ENCODE measurements around the gene CRY2. TPM values are rescaled to one million over a fixed set of nuclear protein-coding genes. Genes with fewer than 3 reads are reported as not detected.
"Not testable (repeated sequence)": the region's sequence is repeated elsewhere in the genome, so short reads cannot be mapped to it uniquely, and the experiment has no call there.

CRY2 gene
- polyA plus RNA-seq, 2 of the 4 experiments (the other 2 are of a cell fraction) = 3.2 to 4.1 TPM

DNA sequence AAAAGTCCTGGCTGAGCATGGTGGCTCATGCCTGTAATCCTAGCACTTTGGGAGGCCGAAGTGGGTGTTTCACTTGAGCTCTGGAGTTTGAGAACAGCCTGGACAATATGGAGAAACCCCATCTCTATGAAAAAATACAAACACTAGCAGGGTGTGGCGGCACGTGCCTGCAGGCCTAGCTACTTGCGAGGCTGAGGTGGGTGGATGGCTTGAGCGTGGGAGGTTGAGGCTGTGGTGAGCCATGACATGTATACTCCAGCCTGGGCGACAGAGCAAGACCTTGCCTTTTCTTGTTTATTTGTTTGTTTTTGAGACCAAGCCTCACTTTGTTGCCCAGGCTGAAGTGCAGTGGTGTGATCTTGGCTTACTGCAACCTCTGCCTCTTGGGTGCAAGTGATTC is 8.1 kb upstream of the CRY2 start:
- TF ChIP-seq FOSB (CRISPR knock-in tag; IDR thresholded peaks at IDR 0.05) (no peak), POLR2AphosphoS2 (conservative IDR thresholded peaks at IDR 0.05; ENCODE audit: low read length) (no peak), CBX2 (IDR thresholded peaks at IDR 0.05; ENCODE audit: borderline replicate concordance, low read depth) (no peak), FOSL2 (IDR thresholded peaks at IDR 0.05) (no peak), FOSL2 (CRISPR knock-in tag; IDR thresholded peaks at IDR 0.05) (no peak), NPAS2 (CRISPR knock-in tag; IDR thresholded peaks at IDR 0.05; ENCODE audit: borderline replicate concordance) (no peak), NR3C1 (IDR thresholded peaks at IDR 0.05) (no peak)
- TF ChIP-seq, protein P1, sequence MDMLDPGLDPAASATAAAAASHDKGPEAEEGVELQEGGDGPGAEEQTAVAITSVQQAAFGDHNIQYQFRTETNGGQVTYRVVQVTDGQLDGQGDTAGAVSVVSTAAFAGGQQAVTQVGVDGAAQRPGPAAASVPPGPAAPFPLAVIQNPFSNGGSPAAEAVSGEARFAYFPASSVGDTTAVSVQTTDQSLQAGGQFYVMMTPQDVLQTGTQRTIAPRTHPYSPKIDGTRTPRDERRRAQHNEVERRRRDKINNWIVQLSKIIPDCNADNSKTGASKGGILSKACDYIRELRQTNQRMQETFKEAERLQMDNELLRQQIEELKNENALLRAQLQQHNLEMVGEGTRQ (IDR thresholded peaks at IDR 0.05) = no peak
- TF ChIP-seq, protein P2, sequence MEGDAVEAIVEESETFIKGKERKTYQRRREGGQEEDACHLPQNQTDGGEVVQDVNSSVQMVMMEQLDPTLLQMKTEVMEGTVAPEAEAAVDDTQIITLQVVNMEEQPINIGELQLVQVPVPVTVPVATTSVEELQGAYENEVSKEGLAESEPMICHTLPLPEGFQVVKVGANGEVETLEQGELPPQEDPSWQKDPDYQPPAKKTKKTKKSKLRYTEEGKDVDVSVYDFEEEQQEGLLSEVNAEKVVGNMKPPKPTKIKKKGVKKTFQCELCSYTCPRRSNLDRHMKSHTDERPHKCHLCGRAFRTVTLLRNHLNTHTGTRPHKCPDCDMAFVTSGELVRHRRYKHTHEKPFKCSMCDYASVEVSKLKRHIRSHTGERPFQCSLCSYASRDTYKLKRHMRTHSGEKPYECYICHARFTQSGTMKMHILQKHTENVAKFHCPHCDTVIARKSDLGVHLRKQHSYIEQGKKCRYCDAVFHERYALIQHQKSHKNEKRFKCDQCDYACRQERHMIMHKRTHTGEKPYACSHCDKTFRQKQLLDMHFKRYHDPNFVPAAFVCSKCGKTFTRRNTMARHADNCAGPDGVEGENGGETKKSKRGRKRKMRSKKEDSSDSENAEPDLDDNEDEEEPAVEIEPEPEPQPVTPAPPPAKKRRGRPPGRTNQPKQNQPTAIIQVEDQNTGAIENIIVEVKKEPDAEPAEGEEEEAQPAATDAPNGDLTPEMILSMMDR (IDR thresholded peaks at IDR 0.05) = no peak
- FAIRE-seq = no peak
- no peak for ATAC-seq
- peaks cover 7% of the 10 kb centered on the region for H3K4me1 ChIP-seq
- no peak overlapping the region for H3K27ac ChIP-seq
- H3K4me3 ChIP-seq = no peak overlapping the region
- ChIA-PET CTCF (no interaction called here), POLR2A (no interaction called here)
- 57% methylated on average over 6 of the region's 6 CpGs for WGBS (ENCODE audit: missing lambda C conversion rate)
- no peak overlapping the region for H3K4me2 ChIP-seq
- DNase-seq (ENCODE audit: low read depth in 1 of 2, low spot score in 1 of 2) = no peak
- H3K9me3 ChIP-seq = no peaks in the 10 kb centered on the region

DNA sequence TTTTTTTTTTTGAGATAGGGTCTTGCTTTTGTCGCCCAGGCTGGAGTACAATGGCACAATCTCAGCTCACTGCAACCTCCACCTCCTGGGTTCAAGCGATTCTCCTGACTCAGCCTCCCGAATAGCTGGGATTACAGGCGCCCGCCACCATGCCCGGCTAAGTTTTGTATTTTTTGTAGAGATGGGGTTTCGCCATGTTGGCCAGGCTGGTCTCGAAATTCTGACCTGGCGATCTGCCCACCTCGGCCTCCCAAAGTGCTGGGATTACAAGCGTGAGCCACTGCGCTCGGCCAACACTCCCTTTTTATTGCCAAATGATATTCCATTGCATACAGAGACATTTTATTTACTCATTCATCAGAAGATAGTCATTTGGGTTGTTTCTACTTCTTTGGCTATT is 7.0 kb upstream of the CRY2 start:
- H3K4me1 ChIP-seq; FAIRE-seq; H3K27ac ChIP-seq; CTCF ChIA-PET; ATAC-seq; DNase-seq (ENCODE audit: low read depth in 1 of 2, low spot score in 1 of 2); H3K4me2 ChIP-seq; H3K9me3 ChIP-seq; H3K4me3 ChIP-seq; POLR2A ChIA-PET: not testable (repeated sequence)
- 77% methylated on average over 13 of the region's 13 CpGs for WGBS (ENCODE audit: missing lambda C conversion rate)

DNA sequence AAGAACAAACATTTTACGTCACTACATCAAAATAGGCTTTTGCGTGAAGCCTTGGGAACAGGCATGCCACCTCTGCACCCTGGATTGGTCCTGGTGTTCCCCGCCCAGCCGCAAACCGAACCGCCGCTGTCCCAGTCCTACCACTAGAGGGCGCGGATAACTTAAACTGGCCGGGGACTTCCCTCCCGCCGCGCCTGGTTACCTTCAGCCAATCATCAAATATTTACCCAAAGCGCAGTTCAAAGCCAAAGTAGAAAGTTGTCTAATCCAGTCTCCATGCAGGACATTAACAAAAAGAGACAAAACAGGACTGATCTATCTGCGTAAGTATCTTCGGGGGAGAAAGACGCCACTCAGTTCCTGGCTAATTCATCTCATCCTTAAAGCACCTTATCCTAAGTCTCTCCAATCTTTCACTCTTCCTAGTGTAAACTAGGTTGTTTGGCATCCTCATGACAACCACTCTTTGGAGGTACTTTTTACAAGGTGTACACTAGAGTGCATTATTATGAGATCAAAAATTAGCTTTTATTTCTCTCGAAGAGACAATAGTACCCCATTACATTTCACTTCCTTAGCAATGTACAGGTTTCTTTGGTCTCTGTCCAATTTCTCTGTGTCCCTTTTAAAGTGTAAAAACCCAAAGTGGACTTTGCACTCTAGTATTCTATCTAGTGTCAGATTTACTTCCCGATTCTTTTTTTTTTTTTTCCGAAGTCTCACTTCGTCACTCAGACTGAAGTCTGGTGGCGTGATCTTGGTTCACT is 3.9 kb upstream of the CRY2 start:
- Histone ChIP-seq H3K27ac (no peak overlapping the region; a peak in 1 of 6 replicates), H3K4me3 (peak overlapping the region; percentile 32; the same call in 2 of the 3 replicates), H3K4me2 (peak overlapping the region; percentile 96), H3K9me3 (no peaks in the 10 kb centered on the region), H3K4me1 (peaks cover 15% of the 10 kb centered on the region)
- peak; percentile 88 to 91 for DNase-seq (ENCODE audit: low read depth in 1 of 2, low spot score in 1 of 2)
- POLR2A ChIA-PET = no interaction called here
- WGBS (ENCODE audit: missing lambda C conversion rate) = 3% methylated on average over 22 of the region's 22 CpGs
- FAIRE-seq = no peak
- ATAC-seq = peak; percentile 61 to 73
- CTCF ChIA-PET = interaction anchor here (0.6 to 3.9 kb wide), 34 partner anchors 8 to 456 kb away, joined by 3 to 32 read pairs (median 4); no protein-coding TSS in a partner anchor
- TF ChIP-seq RAD21 (conservative IDR thresholded peaks at IDR 0.05 in 1 of 2, IDR thresholded peaks at IDR 0.05 in 1 of 2) (peak; percentile 52 to 59; a peak in 4 of 5 replicates), RCOR1 (IDR thresholded peaks at IDR 0.05; ENCODE audit: low read depth, low read length) (no peak), HEYL (CRISPR knock-in tag; IDR thresholded peaks at IDR 0.05) (no peak), MYC (IDR thresholded peaks at IDR 0.05; ENCODE audit: borderline replicate concordance, low read length) (peak; percentile 44; the same call in 1 of the 2 replicates), FOXS1 (CRISPR knock-in tag; IDR thresholded peaks at IDR 0.05) (no peak), EP300 (IDR thresholded peaks at IDR 0.05) (no peak), RNF2 (IDR thresholded peaks at IDR 0.05; ENCODE audit: borderline replicate concordance, low read depth) (no peak), HOXB5 (CRISPR knock-in tag; IDR thresholded peaks at IDR 0.05) (no peak), RFX5 (IDR thresholded peaks at IDR 0.05) (0 out of 2 replicates have a peak, but pooled peaks have one; percentile 68), GATA3 (IDR thresholded peaks at IDR 0.05; ENCODE audit: borderline replicate concordance) (no peak), PHF8 (IDR thresholded peaks at IDR 0.05; ENCODE audit: borderline replicate concordance, low read depth) (no peak), HOXA7 (CRISPR knock-in tag; IDR thresholded peaks at IDR 0.05) (0 out of 2 replicates have a peak, but pooled peaks have one; percentile 34), JUNB (IDR thresholded peaks at IDR 0.05) (no peak)
- TF ChIP-seq, protein P3, sequence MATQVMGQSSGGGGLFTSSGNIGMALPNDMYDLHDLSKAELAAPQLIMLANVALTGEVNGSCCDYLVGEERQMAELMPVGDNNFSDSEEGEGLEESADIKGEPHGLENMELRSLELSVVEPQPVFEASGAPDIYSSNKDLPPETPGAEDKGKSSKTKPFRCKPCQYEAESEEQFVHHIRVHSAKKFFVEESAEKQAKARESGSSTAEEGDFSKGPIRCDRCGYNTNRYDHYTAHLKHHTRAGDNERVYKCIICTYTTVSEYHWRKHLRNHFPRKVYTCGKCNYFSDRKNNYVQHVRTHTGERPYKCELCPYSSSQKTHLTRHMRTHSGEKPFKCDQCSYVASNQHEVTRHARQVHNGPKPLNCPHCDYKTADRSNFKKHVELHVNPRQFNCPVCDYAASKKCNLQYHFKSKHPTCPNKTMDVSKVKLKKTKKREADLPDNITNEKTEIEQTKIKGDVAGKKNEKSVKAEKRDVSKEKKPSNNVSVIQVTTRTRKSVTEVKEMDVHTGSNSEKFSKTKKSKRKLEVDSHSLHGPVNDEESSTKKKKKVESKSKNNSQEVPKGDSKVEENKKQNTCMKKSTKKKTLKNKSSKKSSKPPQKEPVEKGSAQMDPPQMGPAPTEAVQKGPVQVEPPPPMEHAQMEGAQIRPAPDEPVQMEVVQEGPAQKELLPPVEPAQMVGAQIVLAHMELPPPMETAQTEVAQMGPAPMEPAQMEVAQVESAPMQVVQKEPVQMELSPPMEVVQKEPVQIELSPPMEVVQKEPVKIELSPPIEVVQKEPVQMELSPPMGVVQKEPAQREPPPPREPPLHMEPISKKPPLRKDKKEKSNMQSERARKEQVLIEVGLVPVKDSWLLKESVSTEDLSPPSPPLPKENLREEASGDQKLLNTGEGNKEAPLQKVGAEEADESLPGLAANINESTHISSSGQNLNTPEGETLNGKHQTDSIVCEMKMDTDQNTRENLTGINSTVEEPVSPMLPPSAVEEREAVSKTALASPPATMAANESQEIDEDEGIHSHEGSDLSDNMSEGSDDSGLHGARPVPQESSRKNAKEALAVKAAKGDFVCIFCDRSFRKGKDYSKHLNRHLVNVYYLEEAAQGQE (IDR thresholded peaks at IDR 0.05) = no peak
- TF ChIP-seq, protein P4, sequence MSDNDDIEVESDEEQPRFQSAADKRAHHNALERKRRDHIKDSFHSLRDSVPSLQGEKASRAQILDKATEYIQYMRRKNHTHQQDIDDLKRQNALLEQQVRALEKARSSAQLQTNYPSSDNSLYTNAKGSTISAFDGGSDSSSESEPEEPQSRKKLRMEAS (IDR thresholded peaks at IDR 0.05) = no peak
- TF ChIP-seq, protein P2 (IDR thresholded peaks at IDR 0.05) = peak; percentile 87

All from A549 (cell line).